ENCODE results near the gene C19orf38. TPM values are rescaled to one million over a fixed set of nuclear protein-coding genes. Genes with fewer than 3 reads are reported as not detected.
"Not testable (repeated sequence)": the region's sequence is repeated elsewhere in the genome, so short reads cannot be mapped to it uniquely, and the experiment has no call there.

The C19orf38 gene
- total RNA-seq, 4 donors from 2014 or later = 0.42 to 0.91 TPM; not detected in 2

GRCh38 chr19:10872546-10873107, 24.4 kb downstream of the C19orf38 start:
- H3K4me3 ChIP-seq (ENCODE audit: low read depth, poor library complexity, severe bottlenecking) = peak overlapping the region; percentile 77
- no peak for DNase-seq (ENCODE audit: low spot score in 2 of 2)
- intact Hi-C loops (cut with DNase I; ENCODE audit: low total_unique reads) = loop anchor here (10.0 kb wide), 1 partner anchor 52 kb away; the partner anchor contains the start of genes TIMM29 and YIPF2
- 8 to 11% methylated on average over 16 of the region's 16 CpGs for WGBS, 2 donors
- TF ChIP-seq, protein P1, sequence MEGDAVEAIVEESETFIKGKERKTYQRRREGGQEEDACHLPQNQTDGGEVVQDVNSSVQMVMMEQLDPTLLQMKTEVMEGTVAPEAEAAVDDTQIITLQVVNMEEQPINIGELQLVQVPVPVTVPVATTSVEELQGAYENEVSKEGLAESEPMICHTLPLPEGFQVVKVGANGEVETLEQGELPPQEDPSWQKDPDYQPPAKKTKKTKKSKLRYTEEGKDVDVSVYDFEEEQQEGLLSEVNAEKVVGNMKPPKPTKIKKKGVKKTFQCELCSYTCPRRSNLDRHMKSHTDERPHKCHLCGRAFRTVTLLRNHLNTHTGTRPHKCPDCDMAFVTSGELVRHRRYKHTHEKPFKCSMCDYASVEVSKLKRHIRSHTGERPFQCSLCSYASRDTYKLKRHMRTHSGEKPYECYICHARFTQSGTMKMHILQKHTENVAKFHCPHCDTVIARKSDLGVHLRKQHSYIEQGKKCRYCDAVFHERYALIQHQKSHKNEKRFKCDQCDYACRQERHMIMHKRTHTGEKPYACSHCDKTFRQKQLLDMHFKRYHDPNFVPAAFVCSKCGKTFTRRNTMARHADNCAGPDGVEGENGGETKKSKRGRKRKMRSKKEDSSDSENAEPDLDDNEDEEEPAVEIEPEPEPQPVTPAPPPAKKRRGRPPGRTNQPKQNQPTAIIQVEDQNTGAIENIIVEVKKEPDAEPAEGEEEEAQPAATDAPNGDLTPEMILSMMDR (IDR thresholded peaks at IDR 0.05) = no peak
- no peak for TF ChIP-seq POLR2A (IDR thresholded peaks at IDR 0.05)

- WGBS, 2 donors = 90 to 91% methylated on average over 1 of the region's 1 CpG
- TF ChIP-seq, protein P1 (IDR thresholded peaks at IDR 0.05) = no peak
- no peak for TF ChIP-seq POLR2A (IDR thresholded peaks at IDR 0.05)
- intact Hi-C loops (cut with DNase I; ENCODE audit: low total_unique reads) = loop anchor here (10.0 kb wide), 1 partner anchor 51 kb away; the partner anchor contains the start of genes TIMM29 and YIPF2
- DNase-seq (ENCODE audit: low spot score in 2 of 2) = no peak
- no peak overlapping the region for H3K4me3 ChIP-seq (ENCODE audit: low read depth, poor library complexity, severe bottlenecking)
Observed at GRCh38 chr19:10874024-10874423, 25.8 kb downstream of the C19orf38 start.

DNA sequence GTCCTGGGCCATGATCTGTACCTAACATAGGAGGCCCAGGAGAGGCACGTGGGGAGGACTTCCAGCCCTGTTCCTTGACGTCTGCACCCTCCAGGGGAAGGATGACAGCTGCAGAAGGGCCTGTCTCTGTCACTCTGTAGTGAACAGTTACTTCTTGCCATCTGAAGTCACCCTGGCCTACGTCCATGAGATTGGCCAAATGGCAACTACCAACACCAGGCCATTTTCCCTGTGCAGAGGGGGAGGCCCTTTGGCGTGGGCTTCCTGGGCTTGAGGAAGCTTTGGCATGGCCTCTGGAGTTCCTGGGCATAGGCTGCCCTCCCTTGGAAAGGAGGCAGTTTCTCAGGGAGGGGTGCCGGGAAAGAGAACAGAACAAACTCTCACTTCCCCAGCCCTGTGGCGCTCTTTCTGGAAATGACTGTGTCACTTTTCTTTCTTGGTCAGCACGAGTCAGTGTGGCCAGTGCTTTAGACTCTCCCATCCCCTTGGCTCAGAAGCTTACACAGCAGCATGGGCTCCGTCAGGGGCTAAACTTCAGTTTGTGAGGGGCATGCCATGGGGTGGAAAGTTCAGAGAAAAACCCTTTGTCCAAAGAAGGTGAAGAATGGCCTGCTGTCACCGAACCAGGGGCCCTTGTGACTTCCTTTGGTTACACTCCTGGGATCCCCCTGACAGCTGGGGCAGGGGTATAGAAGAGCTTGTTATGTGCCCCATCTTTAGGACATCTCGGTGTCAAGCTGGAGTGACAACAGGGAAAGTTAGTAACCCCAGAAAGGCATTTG, 28.4 kb downstream of the C19orf38 start:
- DNase-seq (ENCODE audit: low spot score in 2 of 2) = peak in 1 of 2 donors; percentile 34
- no peak overlapping the region for H3K4me3 ChIP-seq (ENCODE audit: low read depth, poor library complexity, severe bottlenecking)
- intact Hi-C loops (cut with DNase I; ENCODE audit: low total_unique reads) = loop anchor here (10.0 kb wide), 1 partner anchor 48 kb away; the partner anchor contains the start of genes TIMM29 and YIPF2
- TF ChIP-seq POLR2A (IDR thresholded peaks at IDR 0.05) = no peak
- TF ChIP-seq, protein P1 (IDR thresholded peaks at IDR 0.05) = no peak
- WGBS, 2 donors = 61 to 62% methylated on average over 10 of the region's 10 CpGs

DNA sequence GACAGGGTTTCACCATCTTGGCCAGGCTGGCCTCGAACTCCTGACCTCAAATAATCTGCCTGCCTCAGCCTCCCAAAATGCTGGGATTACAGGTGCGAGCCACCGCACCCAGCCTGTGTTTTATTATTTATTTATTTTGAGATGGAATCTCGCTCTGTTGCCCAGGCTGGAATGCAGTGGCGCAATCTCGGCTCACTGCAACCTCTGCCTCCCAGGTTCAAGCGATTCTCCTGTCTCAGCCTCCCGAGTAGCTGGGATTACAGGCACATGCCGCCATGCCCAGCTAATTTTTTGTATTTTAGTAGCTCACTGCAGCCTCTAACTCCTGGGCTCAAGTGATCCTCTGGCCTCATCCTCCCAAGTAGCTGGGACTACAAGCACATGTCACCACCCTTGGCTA, 29.4 kb downstream of the C19orf38 start:
- not testable (repeated sequence) for H3K4me3 ChIP-seq (ENCODE audit: low read depth, poor library complexity, severe bottlenecking); DNase-seq (ENCODE audit: low spot score in 2 of 2)
- intact Hi-C loops (cut with DNase I; ENCODE audit: low total_unique reads) = loop anchor here (10.0 kb wide), 1 partner anchor 47 kb away; the partner anchor contains the start of genes TIMM29 and YIPF2
- WGBS, 2 donors = 95 to 97% methylated on average over 9 of the region's 9 CpGs

GRCh38 chr19:10878253-10878652, 30.0 kb downstream of the C19orf38 start:
- 67 to 86% methylated on average over 3 of the region's 3 CpGs for WGBS, 2 donors
- intact Hi-C loops (cut with DNase I; ENCODE audit: low total_unique reads) = loop anchor here (10.0 kb wide), 1 partner anchor 47 kb away; the partner anchor contains the start of genes TIMM29 and YIPF2
- no peak overlapping the region for H3K4me3 ChIP-seq (ENCODE audit: low read depth, poor library complexity, severe bottlenecking)

More at GRCh38 chr19:10878253-10878652, 30.0 kb downstream of the C19orf38 start:
- TF ChIP-seq, protein P1 (IDR thresholded peaks at IDR 0.05) = no peak
- TF ChIP-seq POLR2A (IDR thresholded peaks at IDR 0.05) = no peak
- no peak for DNase-seq (ENCODE audit: low spot score in 2 of 2)

All from lower leg skin (tissue), 4 donors.